ENCODE data around the gene ZNRD2.

The ZNRD2 gene

DNA sequence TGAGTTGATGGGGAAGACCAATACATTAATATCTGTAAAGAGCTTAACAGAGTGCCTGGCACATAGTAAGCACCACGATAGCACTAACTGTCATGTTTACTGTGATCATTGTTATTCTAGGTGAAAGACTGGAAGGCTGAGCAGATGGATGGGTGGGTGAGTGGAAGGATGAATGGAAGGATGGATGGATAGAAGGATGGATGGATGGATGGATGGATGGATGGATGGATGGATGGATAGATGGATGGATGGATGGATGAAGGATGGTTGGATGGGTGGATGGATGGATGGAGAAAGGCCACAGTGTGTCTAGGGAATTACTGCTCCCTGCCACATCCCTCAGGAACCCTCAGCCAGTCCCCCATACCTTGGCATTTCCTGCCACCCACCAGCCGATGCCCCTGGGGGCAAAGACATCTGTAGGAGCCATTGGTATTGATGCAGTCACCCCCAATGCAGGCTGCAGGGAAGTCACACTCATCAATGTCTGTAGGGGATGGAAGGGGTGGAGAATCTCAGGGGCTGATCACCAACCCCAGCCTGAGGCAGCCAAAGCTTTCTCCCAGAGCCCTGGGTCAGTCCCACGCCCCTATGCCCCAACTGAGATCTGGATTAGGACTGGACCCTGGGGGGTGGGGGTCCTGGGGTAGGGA lies 27.4 kb upstream of the ZNRD2 start:
- peaks cover 27 to 32% of the 10 kb centered on the region in 2 donors for H3K4me1 Mint-ChIP-seq (ENCODE audit: low read depth in 2 of 2)
- H3K27me3 Mint-ChIP-seq, result no peaks in the 10 kb centered on the region
- peaks cover 22% of the 10 kb centered on the region for H3K36me3 Mint-ChIP-seq (ENCODE audit: insufficient read depth)
- no peak overlapping the region for H3K4me3 Mint-ChIP-seq
- no peaks in the 10 kb centered on the region for H3K9me3 Mint-ChIP-seq
- peak overlapping the region; percentile 22 to 27 for H3K27ac Mint-ChIP-seq
- no peak for DNase-seq
- no peak for ATAC-seq (replicated peaks)

DNA sequence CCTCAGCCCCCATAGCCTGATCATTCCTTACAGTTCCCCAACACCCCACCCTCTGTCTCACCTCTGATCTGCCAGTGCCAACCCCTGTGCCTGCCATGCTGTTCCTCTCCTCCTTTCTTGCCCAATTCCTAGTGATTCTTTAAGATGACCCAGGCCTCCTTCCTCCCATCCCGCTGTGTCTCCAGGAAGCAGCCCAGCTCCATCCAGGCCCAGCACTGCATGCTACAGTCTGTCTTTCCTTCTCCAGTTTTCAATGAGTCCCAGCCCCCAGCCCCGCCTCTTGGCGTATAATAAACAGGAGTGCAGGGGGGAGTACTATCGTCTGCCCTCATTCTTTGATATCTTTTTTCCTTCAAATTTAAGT lies 24.4 kb upstream of the ZNRD2 start:
- peaks cover 35 to 42% of the 10 kb centered on the region in 2 donors for H3K4me1 Mint-ChIP-seq (ENCODE audit: low read depth in 2 of 2)
- peak overlapping the region; percentile 83 to 85 for H3K4me3 Mint-ChIP-seq
- DNase-seq, result no peak
- H3K36me3 Mint-ChIP-seq (ENCODE audit: insufficient read depth), result peaks cover 13% of the 10 kb centered on the region
- H3K27me3 Mint-ChIP-seq, result no peaks in the 10 kb centered on the region
- peak overlapping the region; percentile 94 to 95 for H3K27ac Mint-ChIP-seq
- no peaks in the 10 kb centered on the region for H3K9me3 Mint-ChIP-seq
- ATAC-seq (replicated peaks), result no peak

GRCh38 chr11:65546217-65546958 lies 23.9 kb upstream of the ZNRD2 start:
- H3K4me3 Mint-ChIP-seq, result peak overlapping the region; percentile 83 to 85
- peaks cover 36 to 43% of the 10 kb centered on the region in 2 donors for H3K4me1 Mint-ChIP-seq (ENCODE audit: low read depth in 2 of 2)
- peak overlapping the region; percentile 94 to 95 for H3K27ac Mint-ChIP-seq
- H3K27me3 Mint-ChIP-seq, result no peaks in the 10 kb centered on the region
- peaks cover 16% of the 10 kb centered on the region for H3K36me3 Mint-ChIP-seq (ENCODE audit: insufficient read depth)
- DNase-seq (peak; percentile 99 to 100 (median 99)), ATAC-seq (replicated peaks) (peak; percentile 83)
- H3K9me3 Mint-ChIP-seq, result no peaks in the 10 kb centered on the region

- Mint-ChIP-seq H3K4me3 (peak overlapping the region; percentile 83 to 85), H3K27ac (peak overlapping the region; percentile 94 to 95), H3K27me3 (no peaks in the 10 kb centered on the region), H3K4me1 (ENCODE audit: low read depth in 2 of 2) (peaks cover 46 to 49% of the 10 kb centered on the region in 2 donors), H3K9me3 (no peaks in the 10 kb centered on the region), H3K36me3 (ENCODE audit: insufficient read depth) (peaks cover 18% of the 10 kb centered on the region)
- DNase-seq, result peak in 2 of 3 experiments; percentile 56 to 64
- peak; percentile 23 for ATAC-seq (replicated peaks)
These were observed 22.7 kb upstream of the ZNRD2 start for GRCh38 chr11:65547446-65548125.

- peaks cover 48 to 53% of the 10 kb centered on the region in 2 donors for H3K4me1 Mint-ChIP-seq (ENCODE audit: low read depth in 2 of 2)
- H3K27me3 Mint-ChIP-seq, result no peaks in the 10 kb centered on the region
- DNase-seq (no peak), ATAC-seq (replicated peaks) (no peak)
- H3K36me3 Mint-ChIP-seq (ENCODE audit: insufficient read depth), result peaks cover 20% of the 10 kb centered on the region
- peak overlapping the region; percentile 87 to 94 for H3K27ac Mint-ChIP-seq
- peak overlapping the region; percentile 31 to 85 for H3K4me3 Mint-ChIP-seq
- no peaks in the 10 kb centered on the region for H3K9me3 Mint-ChIP-seq
These were observed 21.9 kb upstream of the ZNRD2 start for GRCh38 chr11:65548395-65548794.

DNA sequence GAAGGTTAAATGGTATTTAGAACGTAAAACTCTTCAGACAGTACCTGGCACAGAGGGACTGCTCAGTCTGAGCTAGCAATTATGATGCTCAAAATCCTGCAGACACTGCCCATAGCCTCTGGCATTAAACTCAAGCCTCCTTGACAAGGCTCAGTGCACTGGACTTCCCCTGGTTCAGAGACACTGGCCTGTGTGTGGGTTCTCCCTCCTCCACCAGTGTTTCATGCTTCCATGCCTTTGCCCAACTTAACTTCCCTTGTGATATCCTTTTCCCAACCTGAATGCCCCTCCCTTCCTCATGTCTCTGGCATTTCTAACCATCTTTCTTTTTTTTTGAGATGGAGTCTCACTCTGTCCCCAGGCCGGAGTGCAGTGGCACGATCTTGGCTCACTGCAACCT lies 21.2 kb upstream of the ZNRD2 start:
- Mint-ChIP-seq H3K27ac (no peak overlapping the region), H3K4me1 (ENCODE audit: low read depth in 2 of 2) (peaks cover 44 to 51% of the 10 kb centered on the region in 2 donors), H3K4me3 (peak overlapping the region in 1 of 2 donors; percentile 49), H3K27me3 (no peaks in the 10 kb centered on the region), H3K9me3 (no peaks in the 10 kb centered on the region), H3K36me3 (ENCODE audit: insufficient read depth) (peaks cover 20% of the 10 kb centered on the region)
- DNase-seq (no peak), ATAC-seq (replicated peaks) (no peak)

GRCh38 chr11:65551572-65552387 lies 18.5 kb upstream of the ZNRD2 start:
- Mint-ChIP-seq H3K9me3 (no peaks in the 10 kb centered on the region), H3K27me3 (no peaks in the 10 kb centered on the region), H3K4me3 (peak overlapping the region in 1 of 2 donors; percentile 20), H3K4me1 (ENCODE audit: low read depth in 2 of 2) (peaks cover 53 to 59% of the 10 kb centered on the region in 2 donors), H3K36me3 (ENCODE audit: insufficient read depth) (peaks cover 18% of the 10 kb centered on the region), H3K27ac (peak overlapping the region; percentile 42 to 86)
- peak; percentile 24 for ATAC-seq (replicated peaks)
- peak; percentile 48 to 62 (median 53) for DNase-seq

DNA sequence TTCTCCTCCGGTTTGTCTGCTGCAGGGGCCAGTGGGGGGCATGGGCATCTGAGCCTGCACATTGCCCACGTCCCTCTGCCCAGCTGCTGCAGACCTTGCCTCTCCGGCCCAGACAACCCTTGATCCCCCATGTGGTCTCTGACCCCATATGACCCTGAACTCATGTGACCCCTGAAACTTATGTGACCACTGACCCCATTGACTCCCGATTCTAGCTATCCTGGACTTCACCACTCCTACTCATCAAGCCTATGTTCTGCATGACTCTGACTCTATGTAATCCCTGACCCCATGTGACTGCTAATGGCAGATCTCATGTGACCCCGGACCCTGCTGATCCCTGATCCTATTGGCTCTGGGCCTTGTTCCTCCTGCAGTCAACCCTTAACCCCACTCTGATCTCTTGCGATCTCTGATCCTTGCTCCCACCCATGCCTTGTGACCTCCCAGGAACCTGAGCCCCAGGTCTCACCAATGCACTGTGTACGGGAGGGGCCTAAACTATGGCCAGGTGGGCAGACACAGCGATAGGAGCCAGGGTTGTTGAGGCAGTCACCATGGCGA lies 17.8 kb upstream of the ZNRD2 start:
- peaks cover 22% of the 10 kb centered on the region for H3K36me3 Mint-ChIP-seq (ENCODE audit: insufficient read depth)
- no peaks in the 10 kb centered on the region for H3K27me3 Mint-ChIP-seq
- ATAC-seq (replicated peaks), result no peak
- peak overlapping the region; percentile 55 to 86 for H3K27ac Mint-ChIP-seq
- peaks cover 57 to 61% of the 10 kb centered on the region in 2 donors for H3K4me1 Mint-ChIP-seq (ENCODE audit: low read depth in 2 of 2)
- no peaks in the 10 kb centered on the region for H3K9me3 Mint-ChIP-seq
- peak overlapping the region in 1 of 2 donors; percentile 20 for H3K4me3 Mint-ChIP-seq
- DNase-seq, result no peak

DNA sequence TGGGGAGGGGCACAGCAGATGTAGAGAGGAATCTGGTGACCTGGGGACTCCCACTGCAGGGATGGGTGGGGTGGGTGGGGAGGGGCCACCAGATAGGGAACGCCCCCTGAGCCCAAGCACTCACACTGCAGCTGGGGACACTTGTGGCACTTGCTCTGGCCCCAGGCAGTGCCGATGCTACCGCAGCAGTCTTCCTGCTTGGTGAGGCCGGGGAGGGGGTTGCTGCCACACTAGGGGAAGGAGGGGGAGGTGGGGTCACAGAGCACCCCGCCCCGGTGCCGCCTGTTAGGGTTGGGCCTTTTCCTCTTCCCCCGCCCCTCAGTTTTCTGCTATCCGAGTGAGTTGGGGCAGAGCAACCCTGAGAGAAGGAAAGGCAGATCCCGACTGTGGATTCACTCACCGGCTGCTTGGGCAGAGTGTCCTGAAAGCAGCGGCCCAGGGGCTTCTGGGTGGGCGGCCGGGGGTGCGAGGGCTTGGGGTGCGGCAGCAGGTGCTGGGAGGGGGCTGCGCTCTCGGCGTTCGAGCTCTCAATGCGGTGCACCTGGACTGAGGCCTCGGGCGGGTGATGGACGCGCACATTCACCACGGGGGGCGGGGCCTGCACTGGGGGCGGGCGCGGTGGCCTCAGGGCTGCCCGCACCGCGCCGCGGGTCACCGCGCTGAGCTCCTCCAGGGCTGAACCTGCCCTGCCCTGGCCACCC lies 16.8 kb upstream of the ZNRD2 start:
- ATAC-seq (replicated peaks) (peak; percentile 83), DNase-seq (peak in 2 of 3 experiments; percentile 69 to 75)
- H3K27ac Mint-ChIP-seq, result peak overlapping the region in 1 of 2 donors; percentile 57
- no peaks in the 10 kb centered on the region for H3K27me3 Mint-ChIP-seq
- H3K36me3 Mint-ChIP-seq (ENCODE audit: insufficient read depth), result peaks cover 20% of the 10 kb centered on the region
- peaks cover 47 to 53% of the 10 kb centered on the region in 2 donors for H3K4me1 Mint-ChIP-seq (ENCODE audit: low read depth in 2 of 2)
- H3K9me3 Mint-ChIP-seq, result no peaks in the 10 kb centered on the region
- peak overlapping the region in 1 of 2 donors; percentile 20 for H3K4me3 Mint-ChIP-seq

GRCh38 chr11:65554057-65554818 lies 16.0 kb upstream of the ZNRD2 start:
- H3K4me3 Mint-ChIP-seq, result peak overlapping the region; percentile 42 to 82
- peaks cover 20% of the 10 kb centered on the region for H3K36me3 Mint-ChIP-seq (ENCODE audit: insufficient read depth)
- H3K9me3 Mint-ChIP-seq, result no peaks in the 10 kb centered on the region
- H3K27ac Mint-ChIP-seq, result peak overlapping the region in 1 of 2 donors; percentile 89
- DNase-seq, result no peak
- H3K4me1 Mint-ChIP-seq (ENCODE audit: low read depth in 2 of 2), result peaks cover 48 to 50% of the 10 kb centered on the region in 2 donors
- no peak for ATAC-seq (replicated peaks)
- H3K27me3 Mint-ChIP-seq, result no peaks in the 10 kb centered on the region

DNA sequence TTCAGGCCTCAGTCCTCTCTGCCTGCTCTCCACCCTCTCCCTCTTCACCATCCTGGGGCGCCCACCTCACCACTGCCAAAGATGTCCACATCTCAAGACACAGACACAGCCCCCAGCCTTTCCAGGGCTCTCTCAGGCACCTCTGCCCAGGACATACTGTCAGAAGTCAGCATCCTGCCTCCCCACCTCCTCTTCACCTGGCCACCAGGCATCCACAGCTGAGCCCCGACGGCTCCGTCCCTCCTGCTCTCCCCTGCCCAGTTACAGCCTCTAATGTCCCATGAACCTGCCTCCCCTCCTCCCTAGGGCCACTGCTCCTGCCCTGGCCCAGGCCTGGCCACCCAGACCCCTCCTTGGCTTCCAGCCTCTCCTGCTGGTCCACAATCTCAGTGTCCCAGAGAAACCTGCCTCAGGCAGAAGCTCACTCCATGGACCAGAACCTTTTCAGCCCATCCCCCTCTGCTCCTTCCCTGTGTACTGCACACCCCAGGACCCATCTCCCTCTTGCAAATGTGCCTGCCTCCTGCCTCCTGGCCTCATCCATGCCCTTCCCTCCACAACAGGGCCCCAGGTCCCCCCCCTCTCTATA lies 15.3 kb upstream of the ZNRD2 start:
- H3K27me3 Mint-ChIP-seq, result no peaks in the 10 kb centered on the region
- no peaks in the 10 kb centered on the region for H3K9me3 Mint-ChIP-seq
- H3K4me1 Mint-ChIP-seq (ENCODE audit: low read depth in 2 of 2), result peaks cover 51 to 53% of the 10 kb centered on the region in 2 donors
- ATAC-seq (replicated peaks) (no peak), DNase-seq (no peak)
- H3K4me3 Mint-ChIP-seq, result peak overlapping the region; percentile 42 to 82
- peak overlapping the region; percentile 52 to 89 for H3K27ac Mint-ChIP-seq
- H3K36me3 Mint-ChIP-seq (ENCODE audit: insufficient read depth), result peaks cover 15% of the 10 kb centered on the region
